Measurements from ENCODE around the gene RCCD1. TPM values are rescaled to one million over a fixed set of nuclear protein-coding genes. Genes with fewer than 3 reads are reported as not detected.

The RCCD1 gene
- total RNA-seq, 1 donor from 2014 or later: 8.8 TPM

DNA sequence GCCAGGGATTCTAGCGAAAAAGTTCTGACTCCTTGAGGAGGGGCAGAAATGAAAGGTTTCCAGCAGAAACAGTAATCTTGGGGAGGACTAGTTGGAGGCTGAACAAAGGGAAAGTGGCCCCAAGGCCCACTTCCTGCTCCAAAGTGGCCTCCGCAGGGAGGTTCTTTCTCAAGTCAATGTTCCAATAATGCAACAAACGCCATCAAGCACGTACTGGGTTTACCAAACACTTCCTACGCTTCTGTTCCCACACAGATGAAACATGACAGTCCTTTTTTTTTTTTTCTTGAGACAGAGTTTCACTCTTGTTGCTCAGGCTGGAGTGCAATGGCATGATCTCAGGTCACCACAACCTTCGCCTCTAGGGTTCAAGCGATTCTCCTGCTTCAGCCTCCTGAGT lies 9.6 kb upstream of the RCCD1 start:
- no peak for ATAC-seq

- no peak for ATAC-seq
Observed at GRCh38 chr15:90946538-90946937, 8.1 kb upstream of the RCCD1 start.

- ATAC-seq: no peak
Observed at GRCh38 chr15:90946941-90947576, 7.6 kb upstream of the RCCD1 start.

- no peak for ATAC-seq
Observed at GRCh38 chr15:90947577-90948357, 6.9 kb upstream of the RCCD1 start.

DNA sequence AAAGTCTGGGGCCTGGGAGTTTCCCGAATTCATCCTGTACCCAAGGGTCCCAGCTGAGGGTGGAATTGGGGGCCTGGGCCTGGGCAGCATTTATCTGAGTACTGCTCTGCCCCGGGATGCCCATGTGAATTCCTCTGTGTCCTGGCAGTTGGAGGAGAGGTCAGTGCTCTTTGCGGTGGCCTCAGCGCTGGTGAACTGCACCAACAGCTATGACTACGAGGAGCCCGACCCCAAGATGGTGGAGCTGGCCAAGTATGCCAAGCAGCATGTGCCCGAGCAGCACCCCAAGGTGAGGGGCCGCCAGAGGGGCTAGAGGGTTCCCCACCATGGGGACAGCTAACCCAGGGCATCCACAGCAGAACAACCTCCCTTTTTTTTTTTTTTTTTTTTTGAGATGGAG lies 6.2 kb upstream of the RCCD1 start:
- ATAC-seq: no peak

GRCh38 chr15:90949979-90950675 lies 4.6 kb upstream of the RCCD1 start:
- ATAC-seq: no peak

DNA sequence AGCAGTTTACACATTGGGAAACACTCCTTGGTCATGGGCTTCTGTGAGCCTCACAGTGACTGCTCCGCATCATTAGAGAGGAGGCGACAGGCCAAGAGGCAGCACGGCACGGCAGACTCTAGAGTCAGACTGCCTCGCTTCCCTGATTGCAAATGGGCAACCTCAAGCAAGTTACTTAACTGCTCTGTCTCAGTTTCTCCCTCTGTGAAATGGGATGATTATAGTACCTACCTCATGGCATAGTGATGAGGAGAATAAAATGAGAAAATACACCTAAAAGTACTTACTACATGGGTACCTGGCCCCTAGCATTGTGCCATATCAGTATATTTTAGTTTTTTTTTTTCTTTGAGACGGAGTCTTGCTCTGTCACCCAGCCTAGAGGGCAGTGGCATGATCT lies 4.0 kb upstream of the RCCD1 start:
- ATAC-seq: no peak

DNA sequence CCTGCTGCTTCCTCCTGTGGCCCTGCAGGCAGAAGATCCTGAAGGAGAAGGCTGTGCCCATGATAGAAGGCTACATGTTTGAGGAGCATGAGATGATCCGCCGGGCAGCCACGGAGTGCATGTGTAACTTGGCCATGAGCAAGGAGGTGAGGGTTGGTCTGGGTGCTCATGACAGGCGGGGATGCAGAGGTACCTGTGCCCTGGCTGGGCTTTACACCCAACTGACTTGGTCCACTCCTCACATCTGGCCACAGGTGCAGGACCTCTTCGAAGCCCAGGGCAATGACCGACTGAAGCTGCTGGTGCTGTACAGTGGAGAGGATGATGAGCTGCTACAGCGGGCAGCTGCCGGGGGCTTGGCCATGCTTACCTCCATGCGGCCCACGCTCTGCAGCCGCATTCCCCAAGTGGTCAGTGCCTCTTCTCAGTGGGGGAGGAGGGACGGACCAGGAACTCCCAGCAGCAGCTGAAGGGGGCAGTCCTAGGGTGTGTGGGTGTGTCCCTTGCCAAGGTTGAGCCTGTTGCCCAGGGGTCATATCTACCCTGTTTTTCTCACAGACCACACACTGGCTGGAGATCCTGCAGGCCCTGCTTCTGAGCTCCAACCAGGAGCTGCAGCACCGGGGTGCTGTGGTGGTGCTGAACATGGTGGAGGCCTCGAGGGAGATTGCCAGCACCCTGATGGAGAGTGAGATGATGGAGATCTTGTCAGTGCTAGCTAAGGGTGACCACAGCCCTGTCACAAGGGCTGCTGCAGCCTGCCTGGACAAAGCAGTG lies 1.6 kb upstream of the RCCD1 start:
- no peak for ATAC-seq

DNA sequence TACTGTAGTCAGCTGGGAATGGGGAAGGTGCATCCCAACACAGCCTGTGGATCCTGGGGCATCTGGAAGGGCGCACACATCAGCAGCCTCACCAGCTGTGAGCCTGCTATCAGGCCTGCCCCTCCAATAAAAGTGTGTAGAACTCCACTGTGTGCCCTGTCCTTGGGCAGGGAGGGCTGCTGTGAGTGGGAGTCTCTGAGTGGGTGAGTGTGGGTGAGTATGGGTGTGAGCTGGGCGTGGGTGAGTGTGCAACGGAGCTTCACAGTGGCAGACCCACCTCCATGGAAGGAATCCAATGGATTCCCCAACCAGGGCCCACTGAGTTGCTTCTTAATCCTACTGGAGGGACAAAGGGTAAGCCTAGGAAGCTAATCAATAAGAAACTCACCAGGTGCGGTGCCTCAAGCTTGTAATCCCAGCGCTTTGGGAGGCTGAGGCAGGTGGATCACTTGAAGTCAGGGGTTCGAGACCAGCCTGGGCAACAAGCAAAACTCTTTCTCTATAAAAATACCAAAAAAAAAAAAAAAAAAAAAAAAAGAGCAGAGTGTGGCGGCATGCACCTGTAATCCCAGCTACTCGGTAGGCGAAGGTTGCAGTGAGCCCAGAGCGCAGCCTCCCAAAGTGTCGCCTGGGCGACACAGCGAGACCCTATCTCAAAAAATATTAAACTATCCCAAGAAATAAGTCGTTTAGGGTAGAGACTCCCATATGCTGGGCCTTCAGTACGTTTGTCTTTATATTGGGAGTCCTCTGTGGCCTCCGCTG lies 555 bp upstream of the RCCD1 start:
- no peak for ATAC-seq

DNA sequence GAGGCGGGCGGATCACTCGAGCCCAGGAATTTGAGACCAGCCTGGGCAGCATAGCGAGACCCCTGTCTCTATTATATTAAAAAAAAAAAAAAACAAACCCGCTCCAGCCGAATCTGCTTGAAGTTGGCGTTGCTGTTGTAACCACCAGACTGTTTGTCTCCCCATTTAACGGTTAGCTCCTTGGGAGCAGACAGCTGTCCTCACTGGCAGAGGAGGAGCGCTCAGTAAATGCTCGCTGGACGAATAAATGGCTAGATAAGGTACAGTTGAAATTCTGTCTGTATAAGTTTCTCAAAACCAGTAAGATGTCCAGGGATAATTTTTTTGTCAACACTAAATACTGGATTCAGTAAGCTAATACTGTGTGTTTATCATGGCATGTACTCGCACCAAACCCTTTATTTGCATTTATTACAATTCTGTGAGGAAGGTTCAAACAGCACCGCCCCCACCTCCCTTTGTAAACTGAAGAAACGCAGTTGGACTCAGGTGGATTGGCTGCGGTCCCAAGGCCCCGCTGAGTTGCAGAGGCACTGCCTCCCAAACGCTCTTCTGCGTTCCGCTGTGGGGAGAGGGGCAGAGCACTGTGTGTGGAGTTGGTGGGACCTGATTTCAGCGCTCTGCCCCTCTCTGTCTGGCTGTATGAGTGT lies 1.1 kb downstream of the RCCD1 start:
- ATAC-seq: no peak

GRCh38 chr15:90956274-90957030 lies 1.8 kb downstream of the RCCD1 start:
- peak; percentile 37 for ATAC-seq

- ATAC-seq: peak; percentile 3
Observed at GRCh38 chr15:90957031-90957790, 2.5 kb downstream of the RCCD1 start.

GRCh38 chr15:90957791-90958190 lies 3.1 kb downstream of the RCCD1 start:
- ATAC-seq: no peak

- no peak for ATAC-seq
Observed at GRCh38 chr15:90959028-90959595, 4.4 kb downstream of the RCCD1 start.

DNA sequence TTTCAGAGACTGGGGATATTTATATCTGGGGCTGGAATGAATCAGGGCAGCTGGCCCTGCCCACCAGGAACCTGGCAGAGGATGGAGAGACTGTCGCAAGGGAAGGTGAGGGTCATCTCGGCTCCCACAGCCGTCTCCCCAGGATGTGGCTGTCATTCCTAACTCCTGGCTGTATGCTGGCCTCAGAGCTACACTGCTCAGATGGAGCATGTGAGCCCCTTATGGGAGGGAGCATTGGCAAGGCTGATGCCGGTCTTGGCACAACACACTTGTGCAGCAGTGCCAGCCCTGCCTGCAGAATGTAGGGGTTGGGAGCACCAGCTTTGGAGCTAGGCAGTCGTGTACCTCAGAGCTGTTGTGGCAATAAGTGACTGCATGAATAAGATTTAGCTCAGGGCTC lies 5.2 kb downstream of the RCCD1 start:
- ATAC-seq: no peak

DNA sequence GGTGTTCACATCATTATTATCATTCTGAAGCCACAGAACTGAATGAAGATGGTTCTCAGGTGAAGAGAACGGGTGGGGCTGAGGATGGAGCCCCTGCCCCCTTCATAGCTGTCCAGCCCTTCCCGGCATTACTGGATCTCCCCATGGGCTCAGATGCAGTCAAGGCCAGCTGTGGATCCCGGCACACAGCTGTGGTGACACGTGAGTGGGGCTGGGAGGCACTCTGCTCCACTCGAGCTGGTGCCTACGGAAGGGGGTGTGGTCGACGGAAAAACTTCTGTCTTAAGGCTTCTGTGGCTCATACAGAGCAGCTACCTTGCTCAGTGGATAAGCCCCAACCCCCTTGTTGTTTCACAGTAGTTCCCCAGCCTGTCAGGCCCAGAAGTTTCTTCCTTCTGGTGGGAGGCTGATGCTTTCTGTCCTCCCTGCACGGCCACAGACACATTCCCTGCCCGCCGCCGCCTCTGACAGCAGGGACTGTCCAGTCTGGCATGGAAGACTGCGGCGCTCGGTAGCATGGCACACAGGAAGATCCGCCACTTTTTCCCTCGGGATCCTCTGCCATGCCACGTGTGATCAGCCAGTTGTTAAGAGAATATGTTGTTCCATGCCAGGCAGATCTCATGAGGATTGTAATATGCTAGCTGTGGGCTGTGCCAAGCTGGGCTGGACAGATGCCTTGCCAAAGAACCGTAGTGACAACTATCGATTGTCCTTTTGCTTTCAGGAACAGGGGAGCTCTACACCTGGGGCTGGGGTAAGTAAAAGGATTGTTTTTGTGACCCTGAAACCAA lies 5.8 kb downstream of the RCCD1 start:
- ATAC-seq: no peak

DNA sequence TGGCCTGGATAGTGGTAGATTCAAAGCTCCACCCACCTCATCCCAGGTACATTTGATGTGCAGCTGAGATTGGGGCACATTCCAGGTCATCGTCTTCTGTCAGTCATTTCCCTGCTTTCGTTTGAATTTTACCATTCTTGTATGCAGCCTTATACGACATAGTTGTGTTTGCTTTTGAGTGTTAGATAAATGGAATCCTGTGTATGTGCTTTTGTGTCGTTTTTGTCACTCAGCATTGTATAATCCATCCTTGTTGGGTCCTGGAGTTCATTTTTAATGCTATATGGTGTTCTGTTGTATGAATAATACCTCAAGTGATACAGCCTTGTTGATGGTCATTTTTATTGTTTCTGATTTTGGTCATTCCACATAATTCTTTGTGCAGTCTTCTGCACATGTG lies 7.3 kb downstream of the RCCD1 start:
- no peak for ATAC-seq

DNA sequence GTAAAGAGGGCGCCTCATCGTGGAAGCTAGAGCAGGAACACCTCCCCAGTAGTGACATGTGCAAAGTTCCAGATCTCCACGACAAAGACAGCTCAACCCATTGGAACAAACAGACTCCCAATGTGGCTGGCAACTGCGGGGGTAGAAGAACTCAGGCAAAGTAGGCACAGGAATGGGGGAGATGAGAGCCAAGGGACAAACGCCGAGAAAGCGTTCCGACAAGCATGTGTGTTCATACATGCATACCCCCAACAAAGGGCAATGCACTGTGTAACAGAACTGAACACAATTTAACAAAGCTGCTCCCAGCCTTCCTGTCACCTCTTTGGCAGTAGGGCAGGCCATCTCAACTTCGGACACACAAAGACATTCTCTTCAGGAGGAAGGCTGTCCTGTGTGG lies 11.6 kb downstream of the RCCD1 start:
- no peak for ATAC-seq

DNA sequence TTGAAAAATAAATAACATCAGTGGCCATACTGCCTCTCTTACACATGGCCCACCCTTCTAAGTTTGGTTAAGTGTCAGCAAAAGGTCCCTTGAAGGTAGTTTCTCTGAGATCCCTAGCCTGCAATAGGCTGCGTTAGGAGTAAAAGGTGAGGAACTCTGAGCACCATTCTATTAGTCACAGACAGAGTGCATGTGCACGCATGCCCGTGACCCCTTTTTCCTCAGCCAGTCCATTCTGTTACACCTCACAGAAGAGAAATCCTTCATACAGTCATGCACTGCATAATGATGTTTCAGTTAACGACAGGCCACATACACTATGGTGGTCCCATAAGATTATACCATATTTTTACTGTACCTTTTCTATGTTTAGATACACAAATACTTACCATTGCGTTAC lies 12.5 kb downstream of the RCCD1 start:
- peak; percentile 75 for ATAC-seq

Data from esophagus mucosa (tissue), 1 donor.